ENCODE data around the gene KLHDC7B.
A peak's percentile ranks its signal among the peaks of the same experiment; 100 is the strongest.
"Not testable (repeated sequence)": the region's sequence is repeated elsewhere in the genome, so short reads cannot be mapped to it uniquely, and the experiment has no call there.

The KLHDC7B gene

GRCh38 chr22:50517495-50518260 lies 28.0 kb upstream of the KLHDC7B start:
- DNase-seq (ENCODE audit: low spot score) = no peak

GRCh38 chr22:50518606-50519005 lies 27.1 kb upstream of the KLHDC7B start:
- DNase-seq (ENCODE audit: low spot score) = no peak

GRCh38 chr22:50519151-50519550 lies 26.5 kb upstream of the KLHDC7B start:
- DNase-seq (ENCODE audit: low spot score) = no peak

GRCh38 chr22:50520184-50520583 lies 25.5 kb upstream of the KLHDC7B start:
- DNase-seq (ENCODE audit: low spot score) = not testable (repeated sequence)

GRCh38 chr22:50520826-50521453 lies 24.8 kb upstream of the KLHDC7B start:
- DNase-seq (ENCODE audit: low spot score) = no peak

- no peak for DNase-seq (ENCODE audit: low spot score)
Measured at GRCh38 chr22:50521710-50522109, 24.0 kb upstream of the KLHDC7B start.

- no peak for DNase-seq (ENCODE audit: low spot score)
Measured at GRCh38 chr22:50522208-50522805, 23.4 kb upstream of the KLHDC7B start.

GRCh38 chr22:50522806-50523438 lies 22.8 kb upstream of the KLHDC7B start:
- no peak for DNase-seq (ENCODE audit: low spot score)

GRCh38 chr22:50523458-50523805 lies 22.3 kb upstream of the KLHDC7B start:
- DNase-seq (ENCODE audit: low spot score) = no peak

- DNase-seq (ENCODE audit: low spot score) = no peak
Measured at GRCh38 chr22:50523806-50524675, 21.7 kb upstream of the KLHDC7B start.

GRCh38 chr22:50524676-50525103 lies 21.0 kb upstream of the KLHDC7B start:
- DNase-seq (ENCODE audit: low spot score) = no peak

- peak; percentile 97 for DNase-seq (ENCODE audit: low spot score)
Measured at GRCh38 chr22:50525104-50525857, 20.4 kb upstream of the KLHDC7B start, which contains the start of gene SCO2. SCO2 (minus strand) TSS chr22:50525598; CDS start chr22:50524411, 1,187 bp downstream.

GRCh38 chr22:50525858-50526107 lies 19.9 kb upstream of the KLHDC7B start:
- DNase-seq (ENCODE audit: low spot score) = no peak

- DNase-seq (ENCODE audit: low spot score) = peak; percentile 77
Measured at GRCh38 chr22:50526108-50526833, 19.4 kb upstream of the KLHDC7B start.

GRCh38 chr22:50526834-50527801 lies 18.6 kb upstream of the KLHDC7B start:
- peak; percentile 65 for DNase-seq (ENCODE audit: low spot score)

- DNase-seq (ENCODE audit: low spot score) = no peak
Measured at GRCh38 chr22:50527921-50528681, 17.6 kb upstream of the KLHDC7B start.

GRCh38 chr22:50528682-50529415 lies 16.9 kb upstream of the KLHDC7B start:
- no peak for DNase-seq (ENCODE audit: low spot score)

GRCh38 chr22:50529416-50529896 lies 16.2 kb upstream of the KLHDC7B start:
- DNase-seq (ENCODE audit: low spot score) = peak; percentile 13

Data from kidney tubule cell (primary cell).